HUES64 (cell line): ENCODE results near the gene ANKRD11.
"Not testable (repeated sequence)": the region's sequence is repeated elsewhere in the genome, so short reads cannot be mapped to it uniquely, and the experiment has no call there.

Experiments used
- H3K27ac ChIP-seq: 2 replicates; pipeline ENCODE4 v1.7.0; 2013; ENCODE audit warnings: low read depth, low read length, inconsistent platforms
- H3K27me3 ChIP-seq: 2 replicates; pipeline ENCODE4 v1.6.1; 2013; ENCODE audit warnings: mild to moderate bottlenecking, low read length; ENCODE audit not compliant: insufficient read depth
- H3K36me3 ChIP-seq: 2 replicates; pipeline ENCODE4 v1.6.1; 2013; ENCODE audit warnings: mild to moderate bottlenecking, low read length; ENCODE audit not compliant: insufficient read depth
- H3K4me1 ChIP-seq: 2 replicates; pipeline ENCODE4 v1.6.1; 2013; ENCODE audit warnings: mild to moderate bottlenecking, low read length, moderate library complexity; ENCODE audit not compliant: insufficient read depth
- H3K4me3 ChIP-seq: 2 replicates; pipeline ENCODE4 v1.5.1; 2013; ENCODE audit warnings: mild to moderate bottlenecking, low read length, moderate library complexity
- H3K9ac ChIP-seq: 2 replicates; pipeline ENCODE4 v1.6.1; 2013; ENCODE audit warnings: mild to moderate bottlenecking, low read depth, low read length
- H3K9me3 ChIP-seq: 2 replicates; pipeline ENCODE4 v1.6.1; 2013; ENCODE audit warnings: low read depth, low read length; ENCODE audit not compliant: insufficient read depth
- WGBS: fragments of 150-250, 120-280 bp; methylation state at CpG from one replicate; pipeline ENCODE4 v1.1.7; 2013; ENCODE audit warnings: missing lambda C conversion rate; 5-methylcytosine and 5-hydroxymethylcytosine counted together

The ANKRD11 gene

GRCh38 chr16:89397331-89397861 lies 93.0 kb downstream of the ANKRD11 start:
- 96% methylated on average over 16 of the region's 16 CpGs for WGBS
- Histone ChIP-seq H3K27ac (no peak overlapping the region), H3K9me3 (no peaks in the 10 kb centered on the region), H3K9ac (no peak overlapping the region), H3K4me1 (peaks cover 35% of the 10 kb centered on the region), H3K36me3 (no peaks in the 10 kb centered on the region), H3K4me3 (no peak overlapping the region), H3K27me3 (no peaks in the 10 kb centered on the region)

DNA sequence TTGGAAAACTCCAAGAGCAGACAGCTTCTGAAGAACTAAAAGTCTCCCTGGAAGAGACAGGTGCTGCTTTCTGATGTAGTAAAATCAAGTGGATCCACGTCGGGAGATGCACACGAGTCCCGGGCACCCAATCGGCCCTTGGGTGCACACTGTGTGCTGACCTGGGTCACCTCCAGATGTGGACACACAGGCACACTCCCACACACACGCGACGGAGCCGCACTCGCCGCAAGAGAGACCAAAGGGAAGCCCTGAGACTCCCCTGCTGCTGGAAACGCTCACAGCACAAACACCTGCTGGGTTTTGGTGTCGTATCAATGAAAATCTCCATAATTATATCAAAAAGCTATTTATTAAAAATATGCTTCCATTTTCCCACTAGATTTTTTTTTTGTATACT lies 94.2 kb downstream of the ANKRD11 start:
- WGBS, result 91% methylated on average over 13 of the region's 13 CpGs
- no peaks in the 10 kb centered on the region for H3K9me3 ChIP-seq
- no peak overlapping the region for H3K27ac ChIP-seq
- H3K4me1 ChIP-seq, result peaks cover 39% of the 10 kb centered on the region
- H3K36me3 ChIP-seq, result no peaks in the 10 kb centered on the region
- no peaks in the 10 kb centered on the region for H3K27me3 ChIP-seq
- H3K9ac ChIP-seq, result no peak overlapping the region
- no peak overlapping the region for H3K4me3 ChIP-seq

DNA sequence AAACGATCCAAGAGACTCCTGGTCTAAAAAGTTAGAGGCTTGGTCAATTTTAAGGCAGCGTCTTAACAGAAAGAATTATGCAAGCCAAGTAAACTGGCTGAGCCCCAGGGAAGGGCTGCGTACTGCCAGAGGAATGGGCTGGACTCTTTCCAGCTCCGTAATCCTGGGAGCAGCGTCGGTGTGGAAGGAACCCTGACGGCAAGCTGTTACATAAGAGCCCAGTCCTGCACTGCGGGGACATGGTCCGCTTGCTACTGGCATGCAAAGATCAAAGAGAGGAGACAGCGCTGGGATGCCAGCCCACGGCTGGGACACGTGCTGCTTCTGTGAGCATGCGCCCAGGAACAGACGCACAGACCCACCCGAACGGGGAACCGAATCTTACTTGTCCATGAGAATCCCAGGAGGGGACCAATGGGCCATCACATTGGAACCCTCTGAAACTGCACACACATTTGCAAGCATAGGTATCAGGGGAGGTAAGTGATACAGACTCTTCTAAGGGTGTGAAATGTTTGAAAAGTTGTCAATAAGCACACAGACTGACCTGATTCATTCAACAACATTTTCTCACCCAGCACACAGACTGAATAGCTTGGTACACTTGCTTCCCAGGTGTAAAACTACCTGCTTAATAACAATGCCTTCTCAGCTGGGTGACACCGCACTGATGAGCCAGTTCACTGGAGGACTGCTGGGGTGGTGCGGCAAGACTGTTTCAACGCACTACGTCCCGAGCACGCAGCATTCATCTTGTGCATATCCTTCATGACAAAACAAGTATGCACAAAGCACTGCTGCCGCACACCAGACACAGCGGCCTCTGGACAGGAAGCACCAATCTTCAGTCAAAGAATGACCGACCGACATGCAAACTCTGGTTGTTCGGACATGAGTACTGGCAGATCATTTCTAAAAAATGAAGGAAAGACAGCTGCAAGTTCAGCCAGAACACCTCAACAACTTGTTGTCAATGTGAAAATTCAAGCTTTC lies 94.9 kb downstream of the ANKRD11 start:
- 90% methylated on average over 28 of the region's 28 CpGs for WGBS
- no peak overlapping the region for H3K9ac ChIP-seq
- H3K4me3 ChIP-seq, result no peak overlapping the region
- peaks cover 39% of the 10 kb centered on the region for H3K4me1 ChIP-seq
- H3K9me3 ChIP-seq, result no peaks in the 10 kb centered on the region
- no peak overlapping the region for H3K27ac ChIP-seq
- no peaks in the 10 kb centered on the region for H3K36me3 ChIP-seq
- H3K27me3 ChIP-seq, result no peaks in the 10 kb centered on the region

DNA sequence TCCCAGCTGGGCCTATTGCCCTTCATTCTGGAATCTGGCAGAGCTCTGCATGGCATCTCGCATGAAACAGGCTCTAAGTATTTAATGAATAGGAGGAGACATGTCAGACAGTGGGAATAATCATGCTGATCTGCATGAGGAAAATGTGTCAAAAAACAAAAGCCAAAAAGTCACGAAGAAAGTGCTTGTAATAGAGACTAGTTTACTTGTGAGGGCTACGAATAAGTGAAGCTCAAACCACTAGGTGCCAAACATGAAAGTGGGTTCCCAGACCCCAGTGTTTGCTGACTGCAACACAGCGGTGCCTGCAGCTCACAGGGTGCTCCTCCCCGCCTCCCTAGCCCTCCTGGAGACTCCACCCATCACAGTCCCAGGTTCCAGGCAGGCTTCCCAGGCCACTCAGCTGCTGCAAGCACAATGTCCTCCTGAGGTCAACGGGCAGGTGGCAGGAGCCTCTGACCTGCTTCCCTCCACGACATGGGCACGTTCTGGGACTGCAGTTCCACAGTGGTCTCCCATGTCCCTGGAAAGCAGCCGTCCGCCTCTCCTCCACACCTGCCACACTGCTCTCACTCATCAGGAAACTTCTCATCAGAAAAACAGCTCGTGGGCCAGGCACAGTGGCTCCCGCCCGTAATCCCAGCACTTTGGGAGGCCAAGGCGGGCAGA lies 96.5 kb downstream of the ANKRD11 start:
- H3K9ac ChIP-seq, result no peak overlapping the region
- H3K36me3 ChIP-seq, result no peaks in the 10 kb centered on the region
- WGBS, result 81% methylated on average over 14 of the region's 14 CpGs
- H3K9me3 ChIP-seq, result no peaks in the 10 kb centered on the region
- H3K4me1 ChIP-seq, result peaks cover 39% of the 10 kb centered on the region
- peak overlapping the region; percentile 54; the same call in 1 of the 2 replicates for H3K27ac ChIP-seq
- no peaks in the 10 kb centered on the region for H3K27me3 ChIP-seq
- H3K4me3 ChIP-seq, result no peak overlapping the region

GRCh38 chr16:89392881-89393737 lies 97.3 kb downstream of the ANKRD11 start:
- Histone ChIP-seq H3K9me3 (no peaks in the 10 kb centered on the region), H3K4me3 (no peak overlapping the region), H3K27me3 (no peaks in the 10 kb centered on the region), H3K9ac (peak overlapping the region; percentile 20; the same call in 1 of the 2 replicates), H3K4me1 (peaks cover 39% of the 10 kb centered on the region), H3K27ac (peak overlapping the region; percentile 73; the same call in 1 of the 2 replicates), H3K36me3 (no peaks in the 10 kb centered on the region)
- 79% methylated on average over 17 of the region's 17 CpGs for WGBS

DNA sequence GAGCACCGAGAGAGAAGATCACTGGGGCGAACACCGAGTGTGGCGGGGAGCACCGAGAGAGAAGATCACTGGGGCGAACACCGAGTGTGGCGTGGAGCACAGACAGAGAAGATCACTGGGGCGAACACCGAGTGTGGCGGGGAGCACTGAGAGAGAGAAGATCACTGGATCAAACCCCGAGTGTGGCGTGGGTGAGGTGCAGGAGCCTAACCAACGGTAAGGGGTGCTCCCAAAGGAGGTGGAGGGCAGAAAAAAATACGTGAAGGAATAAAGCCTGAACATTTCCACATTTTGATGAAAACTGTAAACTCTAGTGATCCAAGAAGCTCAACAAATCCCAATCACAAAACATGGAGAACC lies 100.2 kb downstream of the ANKRD11 start:
- WGBS, result 96% methylated on average over 15 of the region's 15 CpGs
- peaks cover 29% of the 10 kb centered on the region for H3K4me1 ChIP-seq
- H3K27me3 ChIP-seq, H3K27ac ChIP-seq, H3K36me3 ChIP-seq, H3K9me3 ChIP-seq, H3K4me3 ChIP-seq, H3K9ac ChIP-seq: not testable (repeated sequence)

GRCh38 chr16:89389504-89390223 lies 100.7 kb downstream of the ANKRD11 start:
- 96% methylated on average over 43 of the region's 44 CpGs for WGBS
- not testable (repeated sequence) for H3K4me3 ChIP-seq, H3K9ac ChIP-seq, H3K27me3 ChIP-seq, H3K36me3 ChIP-seq, H3K9me3 ChIP-seq, H3K27ac ChIP-seq
- peaks cover 26% of the 10 kb centered on the region for H3K4me1 ChIP-seq

GRCh38 chr16:89388536-89388935 lies 101.8 kb downstream of the ANKRD11 start:
- no peak overlapping the region for H3K9ac ChIP-seq
- H3K27ac ChIP-seq, result no peak overlapping the region
- H3K9me3 ChIP-seq, result no peaks in the 10 kb centered on the region
- H3K27me3 ChIP-seq, result no peaks in the 10 kb centered on the region
- no peaks in the 10 kb centered on the region for H3K36me3 ChIP-seq
- 94% methylated on average over 9 of the region's 9 CpGs for WGBS
- H3K4me3 ChIP-seq, result no peak overlapping the region
- H3K4me1 ChIP-seq, result peaks cover 29% of the 10 kb centered on the region

DNA sequence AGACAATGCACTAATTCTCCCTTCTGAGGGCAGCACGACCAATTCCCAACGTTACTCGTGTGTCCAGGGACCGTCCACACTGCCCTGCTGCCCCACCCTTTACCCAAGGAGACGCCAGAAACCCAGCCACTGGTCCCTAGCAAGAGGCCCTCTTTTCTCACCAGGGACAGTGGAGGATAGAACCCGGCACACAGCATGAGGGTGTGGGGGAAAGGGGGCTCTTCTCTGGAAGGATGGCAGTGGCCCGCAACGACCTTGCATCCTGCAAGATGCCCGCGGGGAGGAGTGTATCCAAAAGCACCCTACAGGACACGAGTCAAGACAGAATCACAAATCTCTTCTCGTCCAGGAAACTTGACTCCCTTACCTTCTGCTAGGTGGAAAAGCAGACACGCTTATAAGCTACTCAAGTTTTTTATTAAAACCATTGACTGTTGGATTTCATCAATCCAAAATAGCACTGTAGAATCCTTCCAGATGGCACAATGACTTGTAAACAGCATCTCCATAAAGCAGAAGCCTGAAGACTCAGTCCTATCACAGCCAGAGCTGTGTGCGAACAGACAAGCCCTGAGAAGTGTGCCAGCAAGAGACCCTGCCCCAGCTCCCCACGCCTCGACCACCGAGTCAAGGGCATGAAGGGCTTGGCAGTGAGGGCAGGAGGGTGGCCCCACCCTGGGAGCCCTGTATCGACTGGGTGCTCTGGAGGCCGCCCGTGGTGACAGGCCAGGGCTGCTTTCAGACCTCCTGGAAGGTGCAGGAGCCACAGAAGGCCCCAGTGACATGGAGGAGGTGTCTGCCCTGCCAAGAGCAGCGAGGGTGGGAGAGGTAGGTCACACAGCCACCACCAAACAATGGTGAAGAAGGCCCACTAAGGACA lies 103.8 kb downstream of the ANKRD11 start:
- no peak overlapping the region for H3K27ac ChIP-seq
- H3K9me3 ChIP-seq, result no peaks in the 10 kb centered on the region
- WGBS, result 92% methylated on average over 21 of the region's 21 CpGs
- H3K27me3 ChIP-seq, result no peaks in the 10 kb centered on the region
- H3K36me3 ChIP-seq, result no peaks in the 10 kb centered on the region
- H3K4me1 ChIP-seq, result peaks cover 20% of the 10 kb centered on the region
- H3K4me3 ChIP-seq, result no peak overlapping the region
- no peak overlapping the region for H3K9ac ChIP-seq

- no peak overlapping the region for H3K27ac ChIP-seq
- H3K4me3 ChIP-seq, result no peak overlapping the region
- WGBS, result 95% methylated on average over 21 of the region's 21 CpGs
- no peaks in the 10 kb centered on the region for H3K9me3 ChIP-seq
- no peaks in the 10 kb centered on the region for H3K36me3 ChIP-seq
- peaks cover 16% of the 10 kb centered on the region for H3K4me1 ChIP-seq
- no peaks in the 10 kb centered on the region for H3K27me3 ChIP-seq
- H3K9ac ChIP-seq, result no peak overlapping the region
These were observed 104.6 kb downstream of the ANKRD11 start for GRCh38 chr16:89385712-89386111.
